AG04450 (cell line): ENCODE measurements around the gene SCFD2. TPM values are rescaled to one million over a fixed set of nuclear protein-coding genes. Genes with fewer than 3 reads are reported as not detected.

Experiments used
- CTCF ChIA-PET: fragments of 300-600, 350-600 bp; formaldehyde crosslinking; extraction: SDS; loops from one replicate; lab custom pipeline; 2022; ENCODE audit warnings: antibody characterized with exemption, inconsistent platforms; lab: Charles Lee
- POLR2A ChIA-PET: fragments of 350-600 bp; formaldehyde crosslinking; extraction: SDS; loops from one replicate; lab custom pipeline; 2021; ENCODE audit warnings: antibody characterized with exemption, inconsistent platforms; lab: Yijun Ruan, JAX
- DNase-seq: peaks from one replicate; pipeline ENCODE4 v3.0.0-alpha.2; 2011; ENCODE audit warnings: low read depth, low spot score
- H3K27ac ChIP-seq: one replicate; pipeline ENCODE4 v1.5.1; 2012; ENCODE audit warnings: low read depth, low read length, control low read depth
- H3K27me3 ChIP-seq: one replicate; pipeline ENCODE4 v1.6.0; 2012; ENCODE audit warnings: low read length; ENCODE audit not compliant: control insufficient read depth, insufficient read depth
- H3K4me3 ChIP-seq: 2 replicates; pipeline ENCODE4 v1.5.1; 2011; ENCODE audit warnings: mild to moderate bottlenecking, low read depth, low read length, control low read depth
- H3K9me3 ChIP-seq: 2 replicates; pipeline ENCODE4 v1.5.1; 2012; ENCODE audit warnings: low read length; ENCODE audit not compliant: control insufficient read depth, insufficient read depth
- polyA plus RNA-seq: library from polyadenylated mRNA; depleted of rRNA; stranded (reverse); fragments of >200 nt; gene quantifications from 2 replicates; pipeline ENCODE4 v1.2.3, GENCODE V29; 2011
- TF ChIP-seq, protein P1 (sequence below): IDR thresholded peaks from 2 replicates; pipeline ENCODE4 v1.5.1; 2011; ENCODE audit warnings: low read depth, low read length, control low read depth, inconsistent platforms

SCFD2 gene
- polyA plus RNA-seq, 1 experiment = 16.4 TPM

GRCh38 chr4:53195815-53196661, 169.8 kb downstream of the SCFD2 start:
- POLR2A ChIA-PET = interaction anchor here (0.5 kb wide), 1 partner anchor 587 kb away, joined by 3 read pairs; no protein-coding TSS in a partner anchor
- no peak for DNase-seq
- peak overlapping the region; percentile 17; the same call in 1 of the 2 replicates for H3K4me3 ChIP-seq

GRCh38 chr4:53194727-53195126, 171.1 kb downstream of the SCFD2 start:
- H3K27ac ChIP-seq = no peak overlapping the region
- H3K27me3 ChIP-seq = no peaks in the 10 kb centered on the region
- ChIA-PET CTCF (interaction anchor here (3.0 kb wide), 1 partner anchor 179 kb away, joined by 21 read pairs; no protein-coding TSS in a partner anchor), POLR2A (no interaction called here)
- H3K9me3 ChIP-seq = no peaks in the 10 kb centered on the region
- H3K4me3 ChIP-seq = no peak overlapping the region
- TF ChIP-seq, protein P1, sequence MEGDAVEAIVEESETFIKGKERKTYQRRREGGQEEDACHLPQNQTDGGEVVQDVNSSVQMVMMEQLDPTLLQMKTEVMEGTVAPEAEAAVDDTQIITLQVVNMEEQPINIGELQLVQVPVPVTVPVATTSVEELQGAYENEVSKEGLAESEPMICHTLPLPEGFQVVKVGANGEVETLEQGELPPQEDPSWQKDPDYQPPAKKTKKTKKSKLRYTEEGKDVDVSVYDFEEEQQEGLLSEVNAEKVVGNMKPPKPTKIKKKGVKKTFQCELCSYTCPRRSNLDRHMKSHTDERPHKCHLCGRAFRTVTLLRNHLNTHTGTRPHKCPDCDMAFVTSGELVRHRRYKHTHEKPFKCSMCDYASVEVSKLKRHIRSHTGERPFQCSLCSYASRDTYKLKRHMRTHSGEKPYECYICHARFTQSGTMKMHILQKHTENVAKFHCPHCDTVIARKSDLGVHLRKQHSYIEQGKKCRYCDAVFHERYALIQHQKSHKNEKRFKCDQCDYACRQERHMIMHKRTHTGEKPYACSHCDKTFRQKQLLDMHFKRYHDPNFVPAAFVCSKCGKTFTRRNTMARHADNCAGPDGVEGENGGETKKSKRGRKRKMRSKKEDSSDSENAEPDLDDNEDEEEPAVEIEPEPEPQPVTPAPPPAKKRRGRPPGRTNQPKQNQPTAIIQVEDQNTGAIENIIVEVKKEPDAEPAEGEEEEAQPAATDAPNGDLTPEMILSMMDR = no peak
- no peak for DNase-seq

More at GRCh38 chr4:53195815-53196661, 169.8 kb downstream of the SCFD2 start:
- H3K9me3 ChIP-seq = no peaks in the 10 kb centered on the region
- no peaks in the 10 kb centered on the region for H3K27me3 ChIP-seq
- TF ChIP-seq, protein P1 = no peak
- no peak overlapping the region for H3K27ac ChIP-seq
- CTCF ChIA-PET = interaction anchor here (0.6 to 3.0 kb wide), 4 partner anchors 12 to 1038 kb away, joined by 3 to 21 read pairs (median 5); no protein-coding TSS in a partner anchor

DNA sequence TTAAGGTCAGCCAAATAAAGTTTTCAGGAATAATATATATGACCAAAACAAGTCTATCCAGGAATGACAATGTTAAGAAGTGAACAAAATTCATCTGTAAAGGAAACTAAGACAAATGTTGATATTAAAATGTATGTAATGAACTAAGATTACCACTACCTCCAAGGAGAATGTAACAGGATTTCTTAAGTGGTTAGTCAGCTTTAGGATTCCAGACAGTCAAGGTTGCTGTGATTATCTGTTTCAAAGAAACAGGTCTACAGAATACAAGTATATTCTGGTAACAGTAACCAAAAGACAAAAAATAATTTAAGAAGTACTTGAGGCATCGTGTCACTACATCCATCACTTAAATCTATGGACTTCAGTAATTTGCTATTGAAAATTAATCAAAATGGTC, 172.8 kb downstream of the SCFD2 start:
- ChIA-PET POLR2A (no interaction called here), CTCF (no interaction called here)
- no peak for DNase-seq
- Histone ChIP-seq H3K4me3 (no peak overlapping the region), H3K27me3 (no peaks in the 10 kb centered on the region), H3K27ac (no peak overlapping the region), H3K9me3 (no peaks in the 10 kb centered on the region)
- TF ChIP-seq, protein P1 = no peak

- DNase-seq = no peak
- no peak overlapping the region for H3K4me3 ChIP-seq
- ChIA-PET POLR2A (no interaction called here), CTCF (no interaction called here)
- no peaks in the 10 kb centered on the region for H3K9me3 ChIP-seq
- TF ChIP-seq, protein P1 = no peak
- no peak overlapping the region for H3K27ac ChIP-seq
- no peaks in the 10 kb centered on the region for H3K27me3 ChIP-seq
Measured at GRCh38 chr4:53192496-53192895, 173.4 kb downstream of the SCFD2 start.

DNA sequence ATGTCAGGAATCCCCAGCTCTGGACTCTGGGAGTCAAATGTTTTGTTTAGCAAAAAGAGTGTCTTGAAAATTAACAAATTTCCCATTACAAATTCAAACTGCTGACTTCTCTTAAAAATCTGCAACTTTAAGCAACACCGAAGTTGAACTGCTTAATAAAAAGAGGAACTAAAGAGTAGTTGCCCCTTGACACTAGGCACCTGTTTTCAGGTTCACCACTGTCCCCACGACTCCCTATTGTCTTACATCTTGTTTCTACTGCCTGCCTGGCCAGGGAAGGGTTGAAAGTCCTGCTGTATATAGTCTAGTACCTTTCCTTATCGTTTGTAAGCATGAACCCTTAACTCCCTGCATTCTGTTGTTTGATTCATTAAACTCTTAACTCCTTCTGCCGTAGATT, 173.9 kb downstream of the SCFD2 start:
- ChIA-PET CTCF (no interaction called here), POLR2A (no interaction called here)
- TF ChIP-seq, protein P1 = no peak

More for the DNA sequence above, 173.9 kb downstream of the SCFD2 start:
- no peak for DNase-seq
- no peak overlapping the region for H3K4me3 ChIP-seq
- no peaks in the 10 kb centered on the region for H3K27me3 ChIP-seq
- no peaks in the 10 kb centered on the region for H3K9me3 ChIP-seq
- H3K27ac ChIP-seq = no peak overlapping the region
